ENCODE measurements around the gene TBXA2R. TPM values are rescaled to one million over a fixed set of nuclear protein-coding genes. Genes with fewer than 3 reads are reported as not detected.

Gene TBXA2R
- total and polyA plus RNA-seq, 2 of the 4 experiments (the other 2 are of a cell fraction) = 0.36 to 2.3 TPM

DNA sequence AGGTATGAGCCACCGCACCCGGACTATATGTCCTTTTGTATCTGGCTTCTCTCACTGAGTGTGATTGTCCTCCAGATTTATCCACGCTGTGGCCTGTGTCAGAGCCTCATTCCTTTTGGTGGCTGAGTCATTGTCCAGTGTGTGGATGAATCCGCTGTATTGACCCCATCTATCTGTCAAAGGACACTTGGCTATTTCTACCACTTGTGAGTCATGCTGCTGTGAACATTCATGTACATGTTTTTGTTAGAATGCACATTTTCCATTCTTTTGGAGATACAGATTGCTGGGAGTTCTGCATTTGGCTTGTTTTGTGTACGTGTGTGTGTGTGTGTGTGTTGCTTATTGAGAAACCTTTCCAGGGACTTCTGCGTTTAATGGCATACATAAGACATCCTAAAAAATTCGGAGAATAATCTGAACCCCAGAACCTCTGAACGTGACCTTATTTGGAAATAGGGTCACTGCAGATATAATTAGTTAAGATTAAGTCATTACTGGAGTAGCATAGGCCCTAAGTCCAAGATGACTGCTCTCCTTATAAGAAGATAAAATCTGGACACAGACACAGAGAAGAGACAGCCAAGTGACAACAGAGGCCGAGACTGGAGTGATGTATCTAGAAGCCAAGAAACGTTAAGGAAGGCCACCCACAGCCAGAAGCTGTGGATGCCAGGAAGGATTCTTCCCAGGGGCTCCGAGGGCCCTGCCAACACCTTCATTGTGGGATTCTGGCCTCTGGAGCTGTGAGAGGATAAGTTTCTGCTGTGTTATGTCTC is 26.3 kb downstream of the TBXA2R start (continued):
- TF ChIP-seq, protein P1, sequence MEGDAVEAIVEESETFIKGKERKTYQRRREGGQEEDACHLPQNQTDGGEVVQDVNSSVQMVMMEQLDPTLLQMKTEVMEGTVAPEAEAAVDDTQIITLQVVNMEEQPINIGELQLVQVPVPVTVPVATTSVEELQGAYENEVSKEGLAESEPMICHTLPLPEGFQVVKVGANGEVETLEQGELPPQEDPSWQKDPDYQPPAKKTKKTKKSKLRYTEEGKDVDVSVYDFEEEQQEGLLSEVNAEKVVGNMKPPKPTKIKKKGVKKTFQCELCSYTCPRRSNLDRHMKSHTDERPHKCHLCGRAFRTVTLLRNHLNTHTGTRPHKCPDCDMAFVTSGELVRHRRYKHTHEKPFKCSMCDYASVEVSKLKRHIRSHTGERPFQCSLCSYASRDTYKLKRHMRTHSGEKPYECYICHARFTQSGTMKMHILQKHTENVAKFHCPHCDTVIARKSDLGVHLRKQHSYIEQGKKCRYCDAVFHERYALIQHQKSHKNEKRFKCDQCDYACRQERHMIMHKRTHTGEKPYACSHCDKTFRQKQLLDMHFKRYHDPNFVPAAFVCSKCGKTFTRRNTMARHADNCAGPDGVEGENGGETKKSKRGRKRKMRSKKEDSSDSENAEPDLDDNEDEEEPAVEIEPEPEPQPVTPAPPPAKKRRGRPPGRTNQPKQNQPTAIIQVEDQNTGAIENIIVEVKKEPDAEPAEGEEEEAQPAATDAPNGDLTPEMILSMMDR (conservative IDR thresholded peaks at IDR 0.05; ENCODE audit: low read depth, low read length) = no peak

DNA sequence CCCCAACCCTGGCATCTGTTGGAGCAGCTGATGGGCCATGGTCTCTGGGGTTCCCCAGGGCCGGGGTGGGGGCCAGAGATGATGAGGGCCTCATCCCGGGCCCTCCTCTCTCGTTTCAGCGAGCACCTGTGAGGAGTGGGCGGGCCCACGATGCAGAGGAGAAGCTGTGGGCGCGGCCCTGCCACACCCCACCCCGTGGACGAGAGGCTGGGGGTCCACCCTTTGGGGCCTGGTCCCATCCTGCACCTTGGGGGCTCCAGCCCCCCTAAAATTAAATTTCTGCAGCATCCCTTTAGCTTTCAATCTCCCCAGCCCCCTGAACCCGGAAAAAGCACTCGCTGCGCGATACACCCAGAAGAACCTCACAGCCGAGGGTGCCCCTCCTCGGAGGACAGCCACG is 28.3 kb downstream of the TBXA2R start:
- Histone ChIP-seq H3K9ac (ENCODE audit: low read depth, low read length) (no peak overlapping the region), H3K56ac (ENCODE audit: extremely low read depth, insufficient read depth, low read length) (no peak overlapping the region), H2BK120ac (ENCODE audit: low read depth, low read length) (no peak overlapping the region), H3K9me3 (ENCODE audit: control insufficient read depth, insufficient read depth, low read length) (no peaks in the 10 kb centered on the region), H3K9me1 (ENCODE audit: insufficient read depth, low read length) (peaks cover 9% of the 10 kb centered on the region; the same call in 1 of the 2 replicates), H2BK20ac (ENCODE audit: low read depth, low read length) (no peak overlapping the region), H4K20me1 (ENCODE audit: insufficient read depth, low read length) (peaks cover 12% of the 10 kb centered on the region; the same call in 1 of the 2 replicates), H4K8ac (ENCODE audit: low read depth in 2 of 2, low read length in 2 of 2) (no peak overlapping the region), H2AK9ac (replicated peaks; ENCODE audit: low read depth, low read length, poor library complexity) (no peak overlapping the region), H2BK15ac (ENCODE audit: low read depth, low read length) (no peak overlapping the region), H3K14ac (replicated peaks; ENCODE audit: low read depth, low read length) (no peak overlapping the region), H3K27me3 (ENCODE audit: control insufficient read depth, insufficient read depth, low read length) (no peaks in the 10 kb centered on the region), H4K5ac (ENCODE audit: low read depth, low read length) (no peak overlapping the region), H3K79me1 (ENCODE audit: low read depth in 1 of 2, low read length in 2 of 2) (peaks cover 3 to 11% of the 10 kb centered on the region in 2 experiments; a peak in 3 of 4 replicates), H2BK5ac (ENCODE audit: low read depth, low read length, poor library complexity, severe bottlenecking) (no peak overlapping the region), H3K23ac (ENCODE audit: low read depth, low read length) (no peak overlapping the region), H3K36me3 (ENCODE audit: control insufficient read depth, insufficient read depth, low read length) (peaks cover 15% of the 10 kb centered on the region; the same call in 1 of the 2 replicates), H3K4me1 (ENCODE audit: control insufficient read depth, insufficient read depth, low read length) (peaks cover 5% of the 10 kb centered on the region), H4K91ac (ENCODE audit: insufficient read depth, low read depth, low read length) (no peak overlapping the region), H3K4me2 (ENCODE audit: low read depth, low read length) (no peak overlapping the region), H3K27ac (ENCODE audit: insufficient read depth, low read length) (no peak overlapping the region), H2AK5ac (ENCODE audit: low read depth, low read length) (no peak overlapping the region), H3K4ac (ENCODE audit: low read depth, low read length) (no peak overlapping the region), H3K18ac (ENCODE audit: low read depth, low read length) (no peak overlapping the region), H3K4me3 (ENCODE audit: insufficient read depth, low read depth, low read length) (no peak overlapping the region), H2AFZ (replicated peaks; ENCODE audit: low read length, poor library complexity) (no peak overlapping the region)
- intact Hi-C loops (cut with micrococcal nuclease) = no loop called here
- ChIA-PET POLR2A (ENCODE audit: unreplicated experiment) (no interaction called here), CTCF (no interaction called here)
- WGBS, 2 experiments (ENCODE audit: extremely low coverage in 2 of 2, insufficient read length in 1 of 2) = 78% methylated on average over 6 of the region's 17 CpGs; no CpG with 5 or more reads in 1 of the 2 experiments
- BruUV-seq (replicated peaks) = TSS peak; percentile 77
- dilution Hi-C loops (cut with HindIII; ENCODE audit: low sequenced_read_pairs, unreplicated experiment) = no loop called here
- in situ Hi-C loops (cut with MboI; ENCODE audit: low sequenced_read_pairs) = no loop called here
- ATAC-seq (ENCODE audit: low read depth) = no peak
- DNase-seq = no peak
- TF ChIP-seq RCOR1 (IDR thresholded peaks at IDR 0.05; ENCODE audit: insufficient replicate concordance, low read length) (no peak), CEBPB (IDR thresholded peaks at IDR 0.05; ENCODE audit: low read depth, low read length) (no peak), SMC3 (IDR thresholded peaks at IDR 0.05; ENCODE audit: low read depth, low read length) (no peak), RAD21 (IDR thresholded peaks at IDR 0.05; ENCODE audit: low read length) (no peak), MAZ (IDR thresholded peaks at IDR 0.05; ENCODE audit: borderline replicate concordance, low read depth, low read length) (no peak), RFX5 (IDR thresholded peaks at IDR 0.05; ENCODE audit: low read depth, low read length) (no peak), FOS (IDR thresholded peaks at IDR 0.05; ENCODE audit: low read depth, low read length) (no peak), NFE2L2 (IDR thresholded peaks at IDR 0.05; ENCODE audit: low read depth, low read length) (no peak)
- TF ChIP-seq, protein P2, sequence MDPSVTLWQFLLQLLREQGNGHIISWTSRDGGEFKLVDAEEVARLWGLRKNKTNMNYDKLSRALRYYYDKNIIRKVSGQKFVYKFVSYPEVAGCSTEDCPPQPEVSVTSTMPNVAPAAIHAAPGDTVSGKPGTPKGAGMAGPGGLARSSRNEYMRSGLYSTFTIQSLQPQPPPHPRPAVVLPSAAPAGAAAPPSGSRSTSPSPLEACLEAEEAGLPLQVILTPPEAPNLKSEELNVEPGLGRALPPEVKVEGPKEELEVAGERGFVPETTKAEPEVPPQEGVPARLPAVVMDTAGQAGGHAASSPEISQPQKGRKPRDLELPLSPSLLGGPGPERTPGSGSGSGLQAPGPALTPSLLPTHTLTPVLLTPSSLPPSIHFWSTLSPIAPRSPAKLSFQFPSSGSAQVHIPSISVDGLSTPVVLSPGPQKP (IDR thresholded peaks at IDR 0.05; ENCODE audit: borderline replicate concordance, low read depth, low read length) = no peak
- TF ChIP-seq, protein P1 (conservative IDR thresholded peaks at IDR 0.05; ENCODE audit: low read depth, low read length) = no peak
